ENCODE results near the gene NUP205. TPM values are rescaled to one million over a fixed set of nuclear protein-coding genes. Genes with fewer than 3 reads are reported as not detected.

NUP205 gene
- total and polyA plus RNA-seq, 2 of the 13 experiments (the other 11 are each of a cell fraction or from before 2014, with no cell fraction given), result 46.2 to 87.2 TPM

- TF ChIP-seq HOXD1 (CRISPR knock-in tag; IDR thresholded peaks at IDR 0.05) (no peak), AFF4 (CRISPR knock-in tag; IDR thresholded peaks at IDR 0.05) (no peak), AGO1 (IDR thresholded peaks at IDR 0.05; ENCODE audit: low read depth, low read length, poor library complexity, severe bottlenecking) (no peak), NFRKB (IDR thresholded peaks at IDR 0.05) (no peak), ZXDC (CRISPR knock-in tag; IDR thresholded peaks at IDR 0.05) (no peak), BORCS8-MEF2B (CRISPR knock-in tag; IDR thresholded peaks at IDR 0.05) (no peak), CREM (IDR thresholded peaks at IDR 0.05) (peak; percentile 81), CREM (CRISPR knock-in tag; IDR thresholded peaks at IDR 0.05) (no peak), ZIK1 (CRISPR knock-in tag; IDR thresholded peaks at IDR 0.05; ENCODE audit: borderline replicate concordance, low read depth) (no peak), TFDP2 (CRISPR knock-in tag; IDR thresholded peaks at IDR 0.05) (peak; percentile 55; the same call in 1 of the 2 replicates), KDM2A (CRISPR knock-in tag; IDR thresholded peaks at IDR 0.05; ENCODE audit: borderline replicate concordance, low read depth) (peak; percentile 73; the same call in 1 of the 2 replicates), E2F2 (CRISPR knock-in tag; IDR thresholded peaks at IDR 0.05; ENCODE audit: borderline replicate concordance) (no peak), NR2F6 (IDR thresholded peaks at IDR 0.05) (no peak), NR2F6 (CRISPR knock-in tag; IDR thresholded peaks at IDR 0.05) (no peak), ZBTB42 (CRISPR knock-in tag; IDR thresholded peaks at IDR 0.05) (0 out of 2 replicates have a peak, but pooled peaks have one; percentile 45), ZBTB25 (CRISPR knock-in tag; IDR thresholded peaks at IDR 0.05) (no peak), ZNF879 (CRISPR knock-in tag; IDR thresholded peaks at IDR 0.05) (no peak), ZNF296 (CRISPR knock-in tag; conservative IDR thresholded peaks at IDR 0.05) (no peak), NCOA1 (CRISPR knock-in tag; IDR thresholded peaks at IDR 0.05) (no peak), GATA4 (IDR thresholded peaks at IDR 0.05; ENCODE audit: borderline replicate concordance, low read depth) (no peak), PRMT3 (CRISPR knock-in tag; IDR thresholded peaks at IDR 0.05; ENCODE audit: borderline replicate concordance, low read depth) (no peak)
These were observed 47.7 kb upstream of the NUP205 start, which contains the start of gene CNOT4 (continued) for GRCh38 chr7:135509839-135510591.

Data from HepG2 (cell line).